Brain microvascular endothelial cell (primary cell): ENCODE measurements around the gene CFAP99.

Experiments
- DNase-seq: peaks from one replicate; pipeline ENCODE4 v3.0.0-alpha.2; 2020
- H3K27ac ChIP-seq: fragments of 250-450 bp; sonication (Bioruptor Pico); 2 replicates; pipeline ENCODE4 v1.5.1; 2020; ENCODE audit warnings: mild to moderate bottlenecking, moderate library complexity
- H3K27me3 ChIP-seq: fragments of 250-450 bp; sonication (Bioruptor Pico); replicated peaks from 2 replicates; pipeline ENCODE4 v1.5.1; 2020; ENCODE audit warnings: mild to moderate bottlenecking
- H3K36me3 ChIP-seq: fragments of 250-450 bp; sonication (Bioruptor Pico); replicated peaks from 2 replicates; pipeline ENCODE4 v1.5.1; 2020; ENCODE audit warnings: mild to moderate bottlenecking
- H3K4me3 ChIP-seq: 2 replicates; pipeline ENCODE4 v1.5.1; 2011; ENCODE audit warnings: low read depth, mild to moderate bottlenecking, control low read depth, low read length, moderate library complexity
- CTCF ChIP-seq: IDR thresholded peaks from 2 replicates; pipeline ENCODE4 v1.5.1; 2011; ENCODE audit warnings: low read depth, mild to moderate bottlenecking, moderate library complexity, low read length, control low read depth, inconsistent platforms; ENCODE audit errors: missing control alignments
- in situ Hi-C: cut with HindIII; loops from 2 replicates; pipeline ENCODE4 v1.10.0; 2017; ENCODE audit warnings: low sequenced_read_pairs, low pct_ligation_motif_present

The CFAP99 gene

GRCh38 chr4:2432004-2432403 is 13.2 kb downstream of the CFAP99 start:
- in situ Hi-C loops: no loop called here
- Histone ChIP-seq H3K27ac (no peak overlapping the region), H3K27me3 (peaks cover 3% of the 10 kb centered on the region), H3K4me3 (no peak overlapping the region), H3K36me3 (no peaks in the 10 kb centered on the region)
- TF ChIP-seq CTCF: no peak
- no peak for DNase-seq

DNA sequence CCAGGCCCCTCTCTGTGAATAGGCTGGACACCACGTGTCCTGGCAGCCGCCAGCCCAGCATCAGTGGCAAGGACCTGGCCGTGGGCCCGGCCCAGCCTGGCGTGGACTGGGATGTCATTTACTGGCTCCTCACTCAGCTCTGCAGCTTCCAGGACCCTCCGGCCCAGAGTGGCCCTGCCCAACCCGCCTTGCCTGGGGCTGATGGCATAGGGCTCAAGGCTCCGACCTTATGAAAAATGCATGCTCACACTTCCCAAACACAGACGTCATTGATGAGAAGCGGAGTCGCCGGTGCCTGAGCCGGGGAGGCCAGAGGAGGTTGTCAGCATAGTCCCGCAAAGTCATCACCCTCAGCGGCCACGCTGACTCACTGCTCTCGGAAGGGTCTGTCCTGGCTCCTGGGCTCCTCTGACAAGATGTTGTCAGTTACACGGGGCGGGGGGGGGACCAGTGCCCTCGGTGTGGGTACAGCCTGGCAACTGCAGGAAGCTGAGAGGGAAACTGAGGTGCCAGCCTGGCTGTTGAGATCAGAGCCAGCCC is 14.3 kb downstream of the CFAP99 start:
- TF ChIP-seq CTCF: no peak
- H3K27me3 ChIP-seq: peaks cover 3% of the 10 kb centered on the region
- no peak overlapping the region for H3K27ac ChIP-seq
- in situ Hi-C loops: no loop called here
- DNase-seq: peak; percentile 72
- H3K36me3 ChIP-seq: no peaks in the 10 kb centered on the region
- no peak overlapping the region for H3K4me3 ChIP-seq

GRCh38 chr4:2433609-2434350 is 15.0 kb downstream of the CFAP99 start:
- Histone ChIP-seq H3K4me3 (no peak overlapping the region), H3K27ac (no peak overlapping the region), H3K36me3 (no peaks in the 10 kb centered on the region), H3K27me3 (peaks cover 3% of the 10 kb centered on the region)
- DNase-seq: no peak
- no peak for TF ChIP-seq CTCF
- in situ Hi-C loops: no loop called here

DNA sequence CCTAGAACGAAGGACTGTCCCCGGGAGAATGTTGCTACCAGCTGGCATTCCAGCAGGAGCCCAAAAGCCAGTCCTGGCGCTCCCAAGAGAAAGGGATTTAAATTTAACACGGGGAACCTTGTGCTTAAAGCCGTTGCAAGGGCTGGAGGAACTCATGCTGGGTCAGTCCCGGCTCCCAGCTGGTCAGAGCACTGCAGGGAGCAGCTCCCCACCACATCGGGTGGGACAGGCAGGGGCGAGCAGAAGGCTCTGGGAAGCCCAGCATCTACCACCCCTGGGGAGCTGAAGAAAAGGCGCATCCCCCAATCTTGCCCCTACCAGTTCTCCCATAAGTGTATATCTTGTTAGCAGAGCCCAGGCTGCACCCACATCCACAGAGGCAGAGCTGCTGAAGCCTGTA is 15.7 kb downstream of the CFAP99 start:
- no peaks in the 10 kb centered on the region for H3K36me3 ChIP-seq
- no peak for TF ChIP-seq CTCF
- H3K27ac ChIP-seq: no peak overlapping the region
- DNase-seq: no peak
- in situ Hi-C loops: no loop called here
- no peak overlapping the region for H3K4me3 ChIP-seq
- peaks cover 3% of the 10 kb centered on the region for H3K27me3 ChIP-seq

DNA sequence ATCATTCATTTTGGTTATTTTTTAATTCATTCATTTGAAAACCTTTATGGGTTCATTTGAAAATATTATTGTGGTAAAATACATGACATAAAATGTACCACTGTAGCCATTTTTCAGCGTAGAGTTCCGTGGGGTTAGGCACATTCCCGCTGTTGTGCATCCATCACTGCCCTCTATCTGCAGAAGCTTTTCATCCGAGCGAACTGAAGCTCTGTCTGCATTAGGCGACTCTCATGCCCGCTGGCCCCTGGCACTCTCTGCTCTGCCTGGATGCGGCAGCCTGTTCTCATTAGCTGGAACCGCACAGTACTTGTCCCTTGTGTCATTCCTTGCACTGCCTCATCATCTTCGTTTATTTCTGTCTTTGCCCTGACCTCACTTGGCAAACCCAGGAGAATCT is 17.5 kb downstream of the CFAP99 start:
- DNase-seq: no peak
- Histone ChIP-seq H3K27ac (no peak overlapping the region), H3K27me3 (peaks cover 3% of the 10 kb centered on the region), H3K36me3 (no peaks in the 10 kb centered on the region), H3K4me3 (no peak overlapping the region)
- in situ Hi-C loops: no loop called here
- peak; percentile 60 for TF ChIP-seq CTCF
